ENCODE data around the gene SPACA6.

The SPACA6 gene

DNA sequence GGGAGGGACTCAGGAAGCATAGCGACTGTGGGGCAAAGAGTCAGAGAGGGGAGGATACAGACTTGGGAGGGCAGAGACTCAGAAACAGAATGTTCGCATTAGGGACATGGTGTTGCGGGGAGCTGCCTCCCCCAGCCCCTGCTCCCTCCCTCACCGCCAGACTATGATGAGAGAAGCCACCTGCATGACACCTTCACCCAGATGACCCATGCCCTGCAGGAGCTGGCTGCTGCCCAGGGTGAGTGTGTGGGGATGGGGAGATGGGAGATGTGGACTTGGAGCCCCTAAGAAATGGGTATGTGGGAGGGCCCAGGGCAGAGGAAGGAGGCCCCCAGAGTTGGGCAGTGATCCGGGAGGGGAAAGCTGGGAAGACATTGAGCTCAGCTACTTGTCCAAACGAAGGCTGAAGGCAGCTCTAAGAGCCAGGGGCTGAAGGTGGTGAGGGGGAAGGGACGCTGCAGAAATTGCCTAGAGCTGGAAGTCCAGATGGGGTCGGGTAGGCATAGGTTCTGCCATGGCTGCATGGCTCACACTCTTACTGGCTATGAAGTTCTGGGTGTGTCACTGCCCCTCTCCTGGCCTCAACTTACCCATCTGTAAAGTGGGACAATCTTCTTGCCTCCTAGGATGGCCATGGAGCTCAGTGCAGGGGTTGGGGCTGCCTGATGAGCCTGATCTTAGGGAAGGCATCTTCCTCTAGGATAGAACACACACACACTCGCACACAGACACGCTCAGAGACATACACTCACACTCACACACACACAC is 1.4 kb downstream of the SPACA6 start:
- H3K36me3 Mint-ChIP-seq, result no peaks in the 10 kb centered on the region
- no peak overlapping the region for H3K27ac Mint-ChIP-seq
- no peak for DNase-seq
- H3K9me3 Mint-ChIP-seq, result no peaks in the 10 kb centered on the region
- H3K27me3 Mint-ChIP-seq, result peaks cover 18% of the 10 kb centered on the region
- CTCF ChIA-PET, result interaction anchor here (0.9 kb wide), 1 partner anchor 9 kb away, joined by 3 read pairs; no protein-coding TSS in a partner anchor
- peaks cover 12% of the 10 kb centered on the region for H3K4me1 Mint-ChIP-seq
- H3K4me3 Mint-ChIP-seq, result no peak overlapping the region

DNA sequence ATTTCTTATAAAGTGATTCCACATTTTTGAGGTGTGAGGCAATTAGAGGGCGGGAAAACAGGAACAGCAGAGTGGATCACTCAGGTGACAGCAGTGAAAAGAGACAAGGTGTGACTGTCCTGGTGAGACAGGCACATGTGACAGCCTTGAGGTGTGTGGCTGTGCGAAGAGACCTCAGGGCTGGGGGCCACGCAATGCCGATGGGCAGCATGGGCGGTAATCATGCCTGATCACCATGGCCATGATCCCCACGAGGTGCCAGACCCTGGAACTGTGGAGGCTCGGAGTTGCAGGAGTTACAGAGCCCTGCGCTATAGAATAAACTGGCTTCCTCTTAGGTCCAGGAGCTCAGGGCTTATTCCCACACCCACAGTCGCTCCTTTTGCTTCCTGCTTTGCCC is 2.0 kb downstream of the SPACA6 start:
- no peak for DNase-seq
- H3K4me1 Mint-ChIP-seq, result peaks cover 6% of the 10 kb centered on the region
- no peak overlapping the region for H3K4me3 Mint-ChIP-seq
- H3K27ac Mint-ChIP-seq, result no peak overlapping the region
- H3K9me3 Mint-ChIP-seq, result no peaks in the 10 kb centered on the region
- H3K27me3 Mint-ChIP-seq, result peaks cover 13% of the 10 kb centered on the region
- CTCF ChIA-PET, result interaction anchor here (0.9 kb wide), 1 partner anchor 8 kb away, joined by 3 read pairs; no protein-coding TSS in a partner anchor
- H3K36me3 Mint-ChIP-seq, result no peaks in the 10 kb centered on the region

DNA sequence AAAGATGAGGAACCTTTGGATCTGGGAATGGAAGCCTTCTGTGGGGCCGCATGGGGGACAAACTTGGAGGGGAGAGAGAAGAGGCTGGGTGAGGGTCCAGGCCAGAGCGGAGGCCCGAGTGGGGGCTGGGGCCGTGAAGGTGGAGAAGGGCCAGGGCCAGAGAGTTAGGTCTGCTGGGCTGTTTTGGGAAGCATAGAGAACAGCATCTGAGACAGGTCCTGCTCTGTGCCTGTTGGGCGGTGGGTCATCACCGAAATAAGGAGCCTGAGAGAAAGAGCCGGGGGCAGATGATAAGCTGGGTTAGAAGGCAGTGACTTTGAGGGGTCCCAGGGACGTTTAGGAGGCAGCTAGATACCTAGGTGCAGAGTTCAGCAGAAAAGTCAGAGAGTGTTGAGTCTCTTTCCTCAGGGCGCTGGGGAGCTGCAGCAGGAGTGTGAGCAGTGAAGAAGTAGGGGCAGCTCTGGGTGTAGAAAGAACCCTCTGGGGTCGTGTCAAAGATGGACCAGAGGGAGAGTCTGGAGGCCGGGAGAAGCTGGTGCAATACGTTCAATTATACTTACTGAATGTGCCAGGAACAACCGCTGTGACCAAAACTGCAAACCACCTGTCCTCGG is 2.7 kb downstream of the SPACA6 start:
- Mint-ChIP-seq H3K9me3 (no peaks in the 10 kb centered on the region), H3K4me1 (peaks cover 4% of the 10 kb centered on the region), H3K36me3 (no peaks in the 10 kb centered on the region), H3K27me3 (peaks cover 9% of the 10 kb centered on the region), H3K4me3 (no peak overlapping the region), H3K27ac (no peak overlapping the region)
- CTCF ChIA-PET, result no interaction called here
- no peak for DNase-seq

DNA sequence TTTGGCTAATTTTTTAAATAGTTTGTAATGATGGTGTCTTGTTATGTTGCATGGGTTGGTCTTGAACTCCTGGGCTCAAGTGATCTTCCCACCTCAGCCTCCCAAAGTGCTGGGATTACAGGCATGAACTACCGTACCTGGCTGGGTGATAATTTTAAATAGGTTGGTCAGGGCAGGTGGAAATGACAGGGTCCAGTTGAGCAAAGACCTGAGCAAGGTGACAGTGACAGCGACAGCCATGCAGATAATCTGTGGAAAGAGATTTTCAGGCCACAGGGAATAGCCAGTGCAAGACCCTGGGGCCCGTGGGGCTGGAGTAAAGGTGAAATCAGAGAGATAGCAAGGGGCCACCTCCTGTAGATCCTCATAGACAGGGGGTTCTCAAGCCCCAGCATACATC is 3.5 kb downstream of the SPACA6 start:
- CTCF ChIA-PET, result no interaction called here
- H3K27ac Mint-ChIP-seq, result no peak overlapping the region
- DNase-seq, result no peak
- no peaks in the 10 kb centered on the region for H3K4me1 Mint-ChIP-seq
- H3K4me3 Mint-ChIP-seq, result no peak overlapping the region
- H3K27me3 Mint-ChIP-seq, result peaks cover 8% of the 10 kb centered on the region
- no peaks in the 10 kb centered on the region for H3K36me3 Mint-ChIP-seq
- no peaks in the 10 kb centered on the region for H3K9me3 Mint-ChIP-seq

DNA sequence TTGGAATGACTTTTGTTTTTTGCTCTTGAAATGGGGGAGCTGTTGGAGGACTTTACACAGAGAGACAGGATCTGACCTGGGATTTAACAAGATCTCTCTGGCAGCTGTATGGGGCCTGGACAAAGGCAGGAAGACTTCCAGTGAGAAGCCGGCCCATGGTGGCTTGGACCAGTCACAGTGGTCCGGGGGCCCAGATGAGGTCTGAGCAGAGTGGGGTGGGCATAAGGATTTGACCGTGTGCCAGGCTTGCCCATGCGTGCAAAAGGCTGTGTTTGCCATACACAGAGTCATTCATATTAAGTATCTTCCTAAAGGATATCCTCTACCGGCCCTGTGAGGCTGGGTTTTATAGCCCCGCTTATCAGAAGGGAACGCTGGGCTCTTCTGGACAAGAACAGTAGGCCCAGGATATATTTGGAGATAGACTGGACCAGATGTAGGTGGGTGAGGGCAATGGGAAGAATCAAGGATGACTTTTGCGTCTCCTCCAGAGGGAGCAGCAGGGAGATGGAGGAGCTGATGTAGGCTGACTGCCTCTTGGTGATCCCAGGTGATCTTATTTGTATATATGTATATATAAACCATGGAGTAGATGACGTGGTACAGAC is 4.1 kb downstream of the SPACA6 start:
- no peak overlapping the region for H3K27ac Mint-ChIP-seq
- no peaks in the 10 kb centered on the region for H3K36me3 Mint-ChIP-seq
- H3K4me1 Mint-ChIP-seq, result no peaks in the 10 kb centered on the region
- no peaks in the 10 kb centered on the region for H3K9me3 Mint-ChIP-seq
- no peak overlapping the region for H3K4me3 Mint-ChIP-seq
- no peak for DNase-seq
- CTCF ChIA-PET, result no interaction called here
- H3K27me3 Mint-ChIP-seq, result peaks cover 11% of the 10 kb centered on the region

DNA sequence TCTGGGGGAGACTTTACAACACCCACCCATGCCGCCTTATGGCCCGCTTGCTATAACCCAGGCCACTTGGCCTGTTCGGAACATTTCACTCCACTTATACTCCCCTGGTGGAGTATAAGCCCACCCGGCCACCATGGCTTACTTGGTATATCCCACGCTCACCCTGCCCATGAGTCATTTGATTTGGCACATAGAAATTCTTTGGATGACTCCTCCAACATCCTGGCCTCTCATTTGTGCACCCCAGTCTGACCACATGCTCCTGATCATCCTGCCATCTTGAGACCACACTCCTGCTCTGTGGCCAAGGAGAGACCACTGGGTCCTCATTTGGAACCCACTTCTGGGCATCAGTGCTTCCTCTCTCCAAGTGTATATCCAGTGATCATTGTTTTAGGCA is 5.2 kb downstream of the SPACA6 start:
- no peak overlapping the region for H3K4me3 Mint-ChIP-seq
- no peaks in the 10 kb centered on the region for H3K36me3 Mint-ChIP-seq
- H3K4me1 Mint-ChIP-seq, result peaks cover 10% of the 10 kb centered on the region
- H3K9me3 Mint-ChIP-seq, result peaks cover 3% of the 10 kb centered on the region
- no peak for DNase-seq
- no peak overlapping the region for H3K27ac Mint-ChIP-seq
- CTCF ChIA-PET, result no interaction called here
- peaks cover 21% of the 10 kb centered on the region for H3K27me3 Mint-ChIP-seq

DNA sequence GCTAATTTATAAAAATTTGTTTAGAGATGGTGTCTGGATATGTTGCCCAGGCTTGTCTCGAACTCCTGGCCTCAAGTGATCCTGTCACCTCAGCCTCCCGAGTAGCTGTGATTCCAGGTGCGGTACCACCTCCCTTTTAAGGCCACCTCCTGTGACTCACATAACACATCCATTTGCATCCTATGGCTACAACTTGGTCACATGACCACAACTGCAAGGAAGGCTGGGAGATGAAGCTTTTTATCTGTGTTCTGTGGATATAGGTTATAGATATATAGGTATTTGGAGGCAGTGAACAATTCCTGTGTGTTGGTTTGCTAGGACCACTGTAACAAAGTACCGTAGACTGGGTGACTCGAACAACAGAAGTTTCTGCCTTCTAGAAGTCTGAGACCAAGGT is 6.0 kb downstream of the SPACA6 start:
- Mint-ChIP-seq H3K27me3 (peaks cover 26% of the 10 kb centered on the region), H3K4me1 (peaks cover 16% of the 10 kb centered on the region), H3K36me3 (no peaks in the 10 kb centered on the region), H3K27ac (no peak overlapping the region), H3K4me3 (no peak overlapping the region), H3K9me3 (peaks cover 3% of the 10 kb centered on the region)
- DNase-seq, result no peak
- CTCF ChIA-PET, result no interaction called here

DNA sequence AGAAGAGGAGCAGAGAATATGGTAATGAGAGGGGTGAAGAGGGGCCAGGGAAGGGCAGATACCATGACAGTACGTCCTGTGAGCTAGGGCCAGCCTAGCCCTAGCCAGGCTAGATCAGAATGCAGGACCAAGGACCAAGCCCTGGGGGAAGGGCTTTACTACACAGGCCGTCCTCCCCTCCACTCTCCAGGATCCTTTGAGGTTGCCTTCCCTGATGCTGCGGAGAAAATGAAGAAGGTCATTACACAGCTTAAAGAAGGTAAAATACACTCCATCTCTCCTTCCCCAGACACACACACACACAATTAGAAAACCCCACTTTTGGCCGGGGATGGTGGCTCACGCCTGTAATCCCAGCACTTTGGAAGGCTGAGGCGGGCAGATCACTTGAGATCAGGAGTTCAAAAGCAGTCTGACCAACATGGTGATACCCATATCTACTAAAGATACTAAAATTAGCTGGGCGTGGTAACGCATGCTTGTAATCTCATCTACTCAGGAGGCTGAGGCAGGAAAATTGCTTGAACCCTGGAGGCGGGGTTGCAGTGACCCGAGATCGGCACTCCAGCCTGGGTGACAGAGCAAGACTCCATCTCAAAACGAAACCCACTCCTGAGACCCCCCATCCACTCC is 8.5 kb downstream of the SPACA6 start:
- Mint-ChIP-seq H3K4me1 (peaks cover 31% of the 10 kb centered on the region), H3K27me3 (peaks cover 26% of the 10 kb centered on the region), H3K27ac (no peak overlapping the region), H3K9me3 (peaks cover 3% of the 10 kb centered on the region), H3K36me3 (peaks cover 16% of the 10 kb centered on the region), H3K4me3 (no peak overlapping the region)
- no peak for DNase-seq
- CTCF ChIA-PET, result no interaction called here

DNA sequence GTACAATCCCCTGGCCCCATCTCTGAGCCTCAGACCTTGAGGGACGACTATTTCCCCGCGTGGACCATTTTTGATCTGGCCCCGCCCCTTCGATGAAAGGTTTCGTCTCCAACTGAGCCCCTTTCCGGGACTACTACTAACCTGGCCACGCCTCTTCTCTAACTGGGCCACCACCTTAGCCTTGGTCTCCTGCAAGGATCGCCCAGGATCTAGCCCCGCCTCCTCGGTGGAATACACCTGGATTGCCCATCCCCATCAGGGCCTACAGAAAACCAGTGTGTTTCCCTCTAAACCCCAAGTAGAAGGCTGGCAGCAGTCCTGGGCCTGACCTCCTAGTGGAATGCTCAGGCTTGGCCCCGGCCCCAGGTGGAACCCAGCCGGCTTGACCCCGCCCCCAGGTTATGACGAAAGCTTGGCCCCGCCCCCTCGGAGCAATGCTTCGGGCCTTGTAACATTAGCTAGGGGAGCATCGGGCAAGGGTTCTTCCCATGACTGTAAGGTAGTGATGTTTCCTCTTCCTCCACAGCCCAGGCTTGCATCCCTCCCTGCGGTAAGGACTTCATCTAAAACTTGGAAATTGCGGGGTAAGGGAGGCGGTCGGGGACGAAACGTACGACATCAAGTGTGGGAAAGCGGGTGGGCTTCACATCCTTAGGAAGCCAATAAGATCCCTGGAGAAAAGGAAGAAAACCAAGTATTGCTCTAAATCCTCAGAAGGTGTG is 9.1 kb downstream of the SPACA6 start:
- Mint-ChIP-seq H3K9me3 (peaks cover 3% of the 10 kb centered on the region), H3K36me3 (peaks cover 19% of the 10 kb centered on the region), H3K4me3 (peak overlapping the region; percentile 44), H3K27me3 (peaks cover 26% of the 10 kb centered on the region), H3K27ac (no peak overlapping the region), H3K4me1 (peaks cover 31% of the 10 kb centered on the region)
- peak; percentile 51 for DNase-seq
- CTCF ChIA-PET, result no interaction called here

DNA sequence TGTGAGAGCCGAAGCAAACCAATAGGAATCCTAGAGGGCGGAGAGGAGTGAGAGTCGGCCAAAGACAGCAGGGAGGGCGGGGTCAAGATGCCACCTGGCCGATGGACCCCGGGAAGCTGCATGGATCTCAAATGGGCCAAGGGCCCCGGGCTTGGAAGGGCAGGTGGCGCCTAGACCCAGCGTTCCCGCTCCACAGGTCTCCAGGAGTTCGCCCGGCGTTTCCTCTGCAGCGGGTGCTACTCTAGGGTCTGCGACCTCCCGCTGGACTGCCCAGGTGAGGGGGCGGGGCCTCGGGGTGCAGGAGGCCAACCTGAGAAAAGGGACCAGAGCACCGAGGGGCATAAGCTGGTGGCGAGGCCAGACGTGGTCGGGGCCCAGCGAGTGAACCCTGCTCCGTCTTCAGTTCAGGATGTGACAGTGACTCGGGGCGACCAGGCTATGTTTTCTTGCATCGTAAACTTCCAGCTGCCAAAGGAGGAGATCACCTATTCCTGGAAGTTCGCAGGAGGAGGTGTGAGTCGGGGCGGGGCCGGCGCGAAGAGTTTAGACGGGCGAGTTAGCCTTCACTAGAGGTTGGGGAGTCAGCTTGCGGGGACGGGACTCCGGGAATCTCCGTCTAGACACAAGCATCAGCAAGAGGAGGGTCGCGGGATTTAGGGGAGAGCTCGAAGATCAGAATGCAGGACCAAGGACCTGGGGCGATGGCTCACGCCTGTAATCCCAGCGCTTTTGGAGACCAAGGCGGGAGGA is 9.9 kb downstream of the SPACA6 start:
- H3K4me1 Mint-ChIP-seq, result peaks cover 31% of the 10 kb centered on the region
- peak; percentile 23 for DNase-seq
- H3K27me3 Mint-ChIP-seq, result peaks cover 26% of the 10 kb centered on the region
- no peak overlapping the region for H3K27ac Mint-ChIP-seq
- H3K36me3 Mint-ChIP-seq, result peaks cover 23% of the 10 kb centered on the region
- H3K9me3 Mint-ChIP-seq, result peaks cover 3% of the 10 kb centered on the region
- CTCF ChIA-PET, result interaction anchor here (1.5 kb wide), 1 partner anchor 8 kb away, joined by 3 read pairs; no protein-coding TSS in a partner anchor
- H3K4me3 Mint-ChIP-seq, result peak overlapping the region; percentile 87

DNA sequence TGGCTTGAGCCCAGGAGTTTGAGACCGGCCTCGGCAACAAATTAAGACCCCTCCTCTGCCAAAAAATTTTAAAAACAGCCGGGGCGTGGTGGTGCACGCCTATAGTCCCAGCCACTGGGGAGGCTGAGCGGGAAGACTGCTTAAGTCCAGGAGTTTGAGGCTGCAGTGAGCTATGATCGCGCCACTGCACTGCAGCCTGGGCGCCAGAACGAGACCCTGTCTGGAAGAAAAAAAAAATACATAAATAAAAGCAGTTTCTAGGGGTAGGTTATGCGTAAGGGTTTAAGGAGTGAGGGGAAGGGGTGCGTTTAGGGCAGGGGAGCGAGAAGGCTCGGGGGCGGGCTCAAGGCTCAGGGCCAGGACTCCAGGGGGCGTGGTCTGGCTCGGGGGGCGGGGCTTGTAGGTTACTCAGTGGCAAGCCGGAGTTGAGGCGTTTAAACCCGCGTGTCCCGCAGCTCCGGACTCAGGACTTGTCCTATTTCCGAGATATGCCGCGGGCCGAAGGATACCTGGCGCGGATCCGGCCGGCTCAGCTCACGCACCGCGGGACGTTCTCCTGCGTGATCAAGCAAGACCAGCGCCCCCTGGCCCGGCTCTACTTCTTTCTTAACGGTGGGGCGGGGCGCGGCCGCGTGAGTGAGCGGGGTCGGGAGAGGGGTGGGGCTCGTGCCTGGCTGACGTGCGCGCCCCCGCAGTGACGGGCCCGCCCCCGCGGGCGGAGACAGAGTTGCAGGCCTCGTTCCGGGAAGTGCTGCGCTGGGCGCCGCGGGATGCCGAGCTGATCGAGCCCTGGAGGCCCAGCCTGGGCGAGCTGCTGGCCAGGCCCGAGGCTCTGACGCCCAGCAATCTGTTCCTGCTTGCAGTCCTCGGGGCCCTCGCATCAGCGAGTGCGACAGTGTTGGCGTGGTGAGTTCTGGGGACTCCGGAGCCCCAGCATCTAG is 10.7 kb downstream of the SPACA6 start:
- Mint-ChIP-seq H3K36me3 (peaks cover 23% of the 10 kb centered on the region), H3K27ac (peak overlapping the region; percentile 87), H3K4me1 (peaks cover 31% of the 10 kb centered on the region), H3K9me3 (peaks cover 3% of the 10 kb centered on the region), H3K4me3 (peak overlapping the region; percentile 87), H3K27me3 (peaks cover 26% of the 10 kb centered on the region)
- peak; percentile 97 for DNase-seq
- CTCF ChIA-PET, result interaction anchor here (1.0 to 1.5 kb wide), 3 partner anchors 9 to 47 kb away, joined by 3 to 4 read pairs (median 3); no protein-coding TSS in a partner anchor

DNA sequence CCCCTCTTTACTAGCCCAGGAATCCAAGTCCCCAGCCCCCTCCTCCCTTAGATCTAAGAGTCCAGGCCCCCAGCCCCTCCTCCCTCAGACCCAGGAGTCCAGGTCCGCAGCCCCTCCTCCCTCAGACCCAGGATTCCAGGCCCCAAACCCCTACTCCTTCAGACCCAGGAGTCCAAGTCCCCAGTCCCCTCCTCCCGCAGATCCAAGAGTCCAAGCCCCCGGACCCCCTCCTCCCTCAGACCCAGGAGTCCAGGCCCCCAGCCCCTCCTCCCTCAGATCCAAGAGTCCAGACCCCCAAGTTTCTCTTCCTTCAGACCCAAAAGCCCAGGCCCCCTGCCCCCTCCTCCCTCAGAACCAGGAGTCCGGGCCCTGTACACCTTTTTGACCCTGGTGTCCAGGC is 11.5 kb downstream of the SPACA6 start:
- peak; percentile 24 for DNase-seq
- Mint-ChIP-seq H3K4me1 (peaks cover 31% of the 10 kb centered on the region), H3K27me3 (peaks cover 28% of the 10 kb centered on the region), H3K9me3 (peaks cover 3% of the 10 kb centered on the region), H3K36me3 (peaks cover 23% of the 10 kb centered on the region), H3K27ac (peak overlapping the region; percentile 87), H3K4me3 (peak overlapping the region; percentile 87)
- CTCF ChIA-PET, result interaction anchor here (1.0 kb wide), 2 partner anchors 14 to 48 kb away, joined by 3 to 4 read pairs; no protein-coding TSS in a partner anchor

Measured in activated naive CD4-positive, alpha-beta T cell treated with anti-CD3 and anti-CD28 coated beads, Interleukin-2, amount 10 ng/mL, durations not matched to agents 7 days and 5 days (primary cell).